GM19035 (cell line): ENCODE data around the gene NTM.

ENCODE experiments used
- ATAC-seq: cut with Tn5 transposase; IDR thresholded peaks from one replicate; pipeline ENCODE4 v1.9.1; 2021; ENCODE audit not compliant: unreplicated experiment

The NTM gene

DNA sequence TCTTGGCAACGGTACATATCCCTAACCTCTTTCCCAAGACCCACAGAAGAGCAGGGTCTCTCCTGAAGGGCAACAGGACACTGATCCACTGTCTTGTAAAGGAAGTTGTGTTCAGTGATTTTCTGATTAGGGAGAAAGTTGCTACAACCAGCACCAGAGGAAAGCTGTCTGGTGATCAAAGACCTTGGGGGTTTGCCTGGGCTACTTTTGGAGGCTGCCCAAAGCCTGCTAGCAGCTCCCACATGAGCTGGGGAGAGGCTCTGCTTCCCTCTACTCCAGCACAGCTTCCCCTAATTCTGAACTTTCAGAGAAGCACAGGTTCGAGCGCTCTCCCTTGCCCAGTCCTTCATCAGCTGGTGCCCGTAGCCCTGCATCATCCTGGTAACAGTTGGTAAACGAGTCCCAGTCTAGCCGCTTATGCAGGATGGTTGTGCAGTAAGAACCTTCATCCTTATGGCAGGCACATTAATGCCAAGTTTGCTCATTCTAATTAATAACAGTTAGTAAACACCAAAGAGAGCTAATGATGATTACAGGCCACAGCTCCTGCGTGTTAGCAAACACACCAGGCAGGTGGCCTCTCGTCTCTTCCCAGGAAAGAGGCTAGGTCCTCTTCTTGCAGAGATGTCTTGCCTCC lies 173.1 kb downstream of the NTM start:
- no peak for ATAC-seq

DNA sequence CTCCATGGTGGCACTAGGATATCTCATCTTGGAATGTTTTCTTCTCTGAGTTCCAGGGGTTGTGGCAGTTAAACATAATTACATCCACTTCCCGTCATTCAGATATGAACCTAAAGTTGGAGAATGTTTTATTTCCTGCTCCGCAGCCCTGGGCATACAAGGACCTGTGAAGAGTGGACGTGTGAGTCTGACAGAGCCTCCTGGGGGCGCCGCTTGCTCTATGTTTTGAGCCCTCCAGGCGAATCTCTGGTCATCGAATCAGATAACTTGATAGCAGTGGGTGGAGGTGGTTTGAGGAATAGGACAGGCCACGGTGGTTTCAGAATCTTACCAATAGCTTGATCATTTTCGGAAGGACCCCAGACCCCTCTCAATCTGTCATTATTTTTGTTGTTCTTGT lies 174.2 kb downstream of the NTM start:
- no peak for ATAC-seq

- no peak for ATAC-seq
These were observed 175.9 kb downstream of the NTM start for GRCh38 chr11:131546218-131546895.

GRCh38 chr11:131549099-131549498 lies 178.7 kb downstream of the NTM start:
- ATAC-seq, result no peak

DNA sequence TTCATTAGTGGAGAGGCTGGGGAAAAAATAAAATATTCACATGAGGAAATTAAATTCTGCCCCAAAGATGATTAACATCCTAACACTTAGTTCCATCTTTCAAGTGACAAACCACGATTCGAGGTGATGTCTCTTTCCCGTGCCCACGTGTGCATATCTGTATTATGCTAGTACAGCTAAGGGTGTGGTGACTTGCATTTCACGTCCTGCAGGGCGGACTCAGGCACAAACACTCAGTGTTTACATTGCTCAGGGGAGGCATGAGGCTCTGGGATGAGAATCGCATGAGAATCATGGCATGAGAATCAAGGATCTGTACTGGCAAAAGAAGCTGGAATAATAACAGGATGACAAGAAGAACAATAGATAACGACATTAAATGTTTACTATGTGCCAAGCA lies 179.4 kb downstream of the NTM start:
- ATAC-seq, result no peak

DNA sequence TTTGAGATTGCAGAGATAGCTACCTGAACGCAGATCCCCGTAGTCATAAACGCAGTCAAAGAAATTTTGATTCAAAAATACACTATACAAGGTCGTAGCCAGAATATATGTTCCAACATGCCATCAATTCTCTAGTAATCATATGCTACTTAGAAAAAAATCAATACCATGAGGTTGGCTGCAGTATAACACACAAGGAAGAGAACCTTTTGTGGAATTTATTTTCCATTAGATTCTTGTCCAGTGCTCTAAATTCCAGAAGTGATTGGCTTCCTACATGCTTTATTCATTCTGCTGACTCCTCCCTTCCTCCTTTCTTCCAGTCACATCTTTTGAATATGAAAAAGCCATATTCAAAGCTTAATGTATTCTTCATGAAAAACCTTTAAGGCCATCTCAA lies 189.9 kb downstream of the NTM start:
- ATAC-seq, result no peak

- no peak for ATAC-seq
These were observed 191.1 kb downstream of the NTM start for GRCh38 chr11:131561501-131561900.

- no peak for ATAC-seq
These were observed 191.6 kb downstream of the NTM start for GRCh38 chr11:131561972-131562371.

GRCh38 chr11:131568318-131568717 lies 197.9 kb downstream of the NTM start:
- ATAC-seq, result no peak

DNA sequence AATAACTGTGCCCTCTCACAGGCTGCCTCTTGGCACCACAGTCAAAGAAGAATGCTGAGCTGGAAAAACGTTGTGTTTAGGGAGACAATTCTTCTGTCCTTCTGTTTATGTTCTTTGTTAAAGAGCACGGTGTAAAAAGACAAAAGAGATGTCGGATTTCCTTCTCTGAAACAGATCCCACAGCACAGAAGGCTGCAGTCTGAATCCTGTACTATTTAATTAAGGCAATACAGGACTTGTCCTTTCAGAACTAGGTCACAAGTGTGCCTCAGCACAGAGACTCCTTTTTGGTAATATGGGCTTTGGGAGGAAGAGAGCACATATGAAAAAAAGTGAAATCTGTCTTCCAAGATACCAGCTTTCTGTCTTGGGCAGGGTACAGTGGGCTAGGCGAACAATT lies 201.2 kb downstream of the NTM start:
- ATAC-seq, result no peak

DNA sequence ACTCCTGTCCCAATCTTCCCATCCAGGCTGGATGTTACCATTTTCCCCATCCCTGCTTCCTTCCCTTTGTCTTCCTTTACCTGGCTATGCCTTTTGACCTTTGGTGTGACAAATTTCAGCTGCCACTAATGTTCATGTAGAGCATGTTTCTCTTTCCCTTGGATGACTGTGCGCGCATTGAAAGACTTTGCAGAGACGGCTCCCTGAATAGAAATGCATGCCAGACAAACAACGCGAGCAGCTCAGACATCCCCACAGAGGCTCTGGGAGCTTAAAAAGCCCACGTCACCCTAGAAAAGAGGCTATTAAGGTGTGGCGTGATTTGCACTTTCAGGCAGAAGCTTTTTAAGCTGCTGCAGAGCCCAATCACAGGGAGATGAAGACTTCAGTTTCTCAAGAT lies 202.0 kb downstream of the NTM start:
- no peak for ATAC-seq

GRCh38 chr11:131579932-131580387 lies 209.5 kb downstream of the NTM start:
- peak; percentile 70 for ATAC-seq

GRCh38 chr11:131580476-131580875 lies 210.1 kb downstream of the NTM start:
- no peak for ATAC-seq

GRCh38 chr11:131581046-131581445 lies 210.6 kb downstream of the NTM start:
- no peak for ATAC-seq

DNA sequence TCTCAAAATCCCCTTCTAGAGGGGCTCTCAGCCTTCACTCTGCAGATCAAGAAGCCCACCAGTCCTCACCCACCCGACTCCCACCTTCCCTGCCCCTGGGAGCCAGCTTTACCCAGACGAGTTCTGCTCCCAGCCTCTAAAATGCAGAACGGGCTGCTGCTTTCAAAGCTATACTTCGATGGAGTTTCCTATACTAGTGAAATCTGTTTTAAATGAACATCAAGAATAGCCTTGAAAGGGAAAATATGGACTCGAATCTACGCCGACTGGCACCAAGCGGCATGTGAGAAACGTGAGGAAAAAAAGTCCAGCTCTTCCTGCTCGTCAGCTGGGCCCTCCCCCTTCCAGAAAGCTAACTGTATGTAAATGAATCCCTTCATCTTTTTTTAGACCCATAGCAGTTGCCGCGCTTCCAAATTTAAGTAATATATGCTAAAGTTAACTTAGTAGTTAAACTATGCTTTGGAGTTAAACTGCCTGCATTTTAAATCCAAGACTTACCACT lies 211.7 kb downstream of the NTM start:
- ATAC-seq, result no peak

DNA sequence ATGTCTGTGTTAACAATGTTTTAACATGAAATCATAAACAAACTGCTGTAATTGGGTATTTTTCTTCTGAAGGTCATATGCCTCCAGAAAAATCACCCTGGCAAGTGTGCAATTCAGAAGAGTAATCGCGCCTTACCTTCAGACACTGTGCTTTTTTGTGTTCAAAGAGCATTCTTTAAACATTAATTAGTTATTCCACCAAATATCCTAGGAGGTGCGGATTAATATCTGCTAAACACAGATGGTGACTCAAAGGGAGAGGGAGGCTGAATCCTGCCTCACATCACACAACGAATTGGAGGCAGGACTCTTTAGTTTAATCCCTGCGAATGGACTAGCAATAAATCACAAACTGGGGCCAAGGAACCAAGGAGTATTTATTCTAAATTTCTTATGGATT lies 213.0 kb downstream of the NTM start:
- ATAC-seq, result no peak

GRCh38 chr11:131583938-131584337 lies 213.5 kb downstream of the NTM start:
- no peak for ATAC-seq

GRCh38 chr11:131584785-131585592 lies 214.6 kb downstream of the NTM start:
- no peak for ATAC-seq

DNA sequence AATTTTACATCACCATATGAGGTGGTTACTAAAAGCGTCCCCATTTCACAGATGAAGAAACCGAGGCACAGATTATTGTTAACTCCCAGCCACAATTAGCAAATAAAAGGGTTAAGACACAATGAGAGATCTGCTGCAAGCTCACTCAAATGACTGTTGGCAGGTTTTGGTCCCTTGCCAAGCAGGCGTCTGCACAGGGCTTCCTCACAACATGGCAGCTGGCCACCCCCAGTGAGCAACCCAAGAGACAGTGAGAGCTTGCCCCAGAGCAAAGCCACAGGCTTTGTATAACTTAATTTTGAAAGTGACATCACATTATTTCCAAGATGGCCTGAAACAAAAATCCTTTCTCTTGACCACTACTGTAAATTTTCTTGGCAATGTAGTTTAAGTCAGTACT lies 217.6 kb downstream of the NTM start:
- no peak for ATAC-seq

GRCh38 chr11:131591051-131591461 lies 220.6 kb downstream of the NTM start:
- no peak for ATAC-seq

DNA sequence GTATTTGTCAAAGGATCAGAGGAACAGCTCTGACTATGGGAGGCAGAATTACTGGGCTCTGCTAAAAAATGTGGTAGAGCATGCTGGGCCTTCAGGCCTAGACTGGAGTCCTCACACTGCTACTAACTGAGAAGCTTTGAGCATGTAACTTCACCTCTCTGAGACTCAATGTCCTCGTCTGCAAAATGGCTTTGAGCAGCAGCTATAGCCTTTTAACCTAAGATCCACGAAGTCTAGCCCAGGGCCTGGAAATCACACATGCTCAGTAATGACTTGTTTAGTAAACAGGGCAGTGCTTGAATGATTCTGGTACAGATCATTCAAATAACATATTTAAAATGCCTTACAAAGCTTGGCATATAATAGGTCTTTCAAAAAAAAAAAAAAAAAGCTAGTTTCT lies 221.7 kb downstream of the NTM start:
- no peak for ATAC-seq

GRCh38 chr11:131592734-131593133 lies 222.3 kb downstream of the NTM start:
- no peak for ATAC-seq
